ENCODE results near the gene ARL16.

The ARL16 gene

DNA sequence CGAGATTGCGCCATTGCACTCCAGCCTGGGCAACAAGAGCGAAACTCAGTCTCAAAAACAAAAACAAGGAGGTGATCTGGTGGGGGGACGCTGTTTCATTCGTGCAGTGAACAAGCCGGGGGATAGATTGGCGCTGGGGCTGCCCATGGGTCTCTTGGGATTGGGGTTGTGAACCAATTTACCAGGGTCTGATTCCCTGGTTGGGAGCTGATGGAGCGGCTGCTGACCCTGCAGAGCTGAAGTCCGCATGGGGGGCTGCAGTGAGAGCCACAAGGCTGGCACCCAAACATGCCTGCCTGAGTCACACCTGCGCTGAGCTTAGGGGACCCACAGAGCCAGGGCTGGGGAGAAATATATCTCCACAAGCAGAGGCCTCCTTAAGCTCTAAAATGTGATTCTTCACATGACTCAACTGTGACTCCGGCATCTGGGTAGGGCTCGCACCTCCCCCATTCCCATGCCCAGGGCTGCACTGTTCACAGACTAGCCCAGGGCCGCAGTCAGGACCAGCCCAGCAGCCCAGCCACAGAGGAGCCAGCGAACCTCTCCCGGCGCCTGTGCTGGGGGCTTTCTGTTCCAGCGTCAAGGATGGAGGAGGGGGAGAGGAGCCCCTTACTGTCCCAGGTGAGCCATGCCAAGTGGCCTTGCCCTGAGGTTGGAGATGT, 41.6 kb downstream of the ARL16 start:
- DNase-seq = no peak

GRCh38 chr17:81640011-81640410, 43.6 kb downstream of the ARL16 start:
- DNase-seq = no peak

GRCh38 chr17:81638683-81639082, 44.9 kb downstream of the ARL16 start:
- DNase-seq = no peak

- peak; percentile 77 for DNase-seq
Observed at GRCh38 chr17:81636505-81637288, 46.9 kb downstream of the ARL16 start, which contains the start of the genes NPLOC4 and TSPAN10. NPLOC4 (minus strand) TSS chr17:81637112; CDS start chr17:81636930, 182 bp downstream. TSPAN10 (plus strand) TSS chr17:81637196; CDS start chr17:81642413, 5,217 bp downstream.

DNA sequence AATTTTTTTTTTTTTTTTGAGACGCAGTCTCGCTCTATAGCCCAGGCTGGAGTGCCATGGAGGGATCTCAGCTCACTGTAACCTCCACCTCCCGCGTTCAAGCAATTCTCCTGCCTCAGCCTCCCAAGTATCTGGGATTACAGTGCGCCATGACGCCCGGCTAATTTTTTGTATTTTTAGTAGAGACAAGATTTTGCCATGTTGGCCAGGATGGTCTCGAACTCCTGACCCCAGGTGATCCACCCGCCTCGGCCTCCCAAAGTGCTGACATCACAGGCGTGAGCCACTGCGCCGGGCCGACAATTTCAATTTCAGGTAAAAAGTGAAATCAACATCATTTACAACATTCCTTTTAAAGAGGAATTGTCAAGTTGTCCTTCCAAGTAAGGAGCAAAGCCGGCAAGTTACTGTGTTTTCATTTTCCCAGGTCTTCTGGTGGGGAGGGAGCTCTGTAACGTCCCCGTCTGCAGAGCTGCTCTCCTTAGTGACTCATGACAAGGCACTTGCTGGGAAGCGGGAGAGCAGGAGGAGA, 47.6 kb downstream of the ARL16 start:
- DNase-seq = no peak

GRCh38 chr17:81635431-81635830, 48.2 kb downstream of the ARL16 start:
- no peak for DNase-seq

- no peak for DNase-seq
Observed at GRCh38 chr17:81631482-81631881, 52.1 kb downstream of the ARL16 start.

Data from activated effector memory CD4-positive, alpha-beta T cell treated with Interleukin-2 at 50 U/mL for 16 hours (primary cell).